Keratinocyte (primary cell): Measurements from ENCODE around the gene PIGO.

Experiments used
- EZH2 ChIP-seq: IDR thresholded peaks from one replicate; pipeline ENCODE4 v1.6.1; 2012; ENCODE audit warnings: inconsistent platforms, mild to moderate bottlenecking, low read length, moderate library complexity
- TF ChIP-seq, protein P1 (sequence below), 3 experiments: IDR thresholded peaks in 1 of 3; conservative IDR thresholded peaks in 1 of 3; optimal IDR thresholded peaks in 1 of 3; 2 replicates in 2 of 3; 3 replicates in 1 of 3; pipeline versions ENCODE3 to v1.5.1; 2011; ENCODE audit warnings: low read length in 3 of 3, mild to moderate bottlenecking in 3 of 3, moderate library complexity in 2 of 3, control low read depth in 1 of 3, inconsistent platforms in 1 of 3; ENCODE audit not compliant: insufficient read depth in 2 of 3; ENCODE audit errors: extremely low read depth in 1 of 3

DNA sequence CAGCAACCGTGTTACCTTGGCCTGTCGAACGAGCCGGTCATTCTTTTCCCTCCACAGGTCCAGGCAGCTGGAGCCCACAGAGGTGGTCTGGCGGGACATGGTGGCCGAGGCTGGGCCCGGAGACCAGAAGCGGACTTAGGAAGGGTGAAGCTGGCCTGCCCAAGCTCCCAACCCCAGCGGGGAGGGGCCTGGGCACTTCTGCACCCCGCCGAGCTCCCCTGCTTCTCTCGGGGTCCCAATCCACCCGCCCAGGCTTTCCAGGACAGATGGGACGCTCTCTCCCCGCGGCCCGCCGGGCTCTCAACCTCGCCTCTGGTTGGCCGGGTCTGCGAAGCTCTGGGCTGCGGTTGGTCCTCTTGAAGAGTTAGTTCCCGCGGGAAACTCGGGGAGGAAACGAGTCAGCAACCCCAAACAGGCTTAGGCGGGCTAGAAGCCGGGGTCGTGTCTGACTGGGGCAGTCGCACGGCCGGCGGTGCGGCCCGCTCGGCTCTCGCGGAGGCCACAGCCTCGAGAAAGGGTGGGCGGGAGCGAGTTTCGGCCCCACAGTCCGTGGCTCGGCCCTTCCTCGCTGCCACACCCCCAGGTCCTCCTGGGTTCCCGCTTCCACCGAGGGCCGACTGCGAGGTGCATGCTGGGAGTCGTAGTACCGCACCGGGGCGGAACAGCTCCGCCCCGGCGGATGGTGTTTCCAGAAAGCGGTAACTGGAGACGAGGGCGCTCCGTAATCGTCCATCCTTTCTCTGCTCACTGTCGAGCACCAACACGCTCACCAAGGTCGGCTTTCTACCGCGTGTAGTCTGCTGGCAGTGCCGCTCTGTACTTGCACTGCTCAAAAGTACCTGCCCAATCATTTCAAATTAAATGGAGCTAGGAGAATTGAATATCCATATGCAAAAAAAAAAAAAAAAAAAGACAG lies 16.7 kb downstream of the PIGO start, which contains the start of gene FANCG:
- TF ChIP-seq, protein P1, sequence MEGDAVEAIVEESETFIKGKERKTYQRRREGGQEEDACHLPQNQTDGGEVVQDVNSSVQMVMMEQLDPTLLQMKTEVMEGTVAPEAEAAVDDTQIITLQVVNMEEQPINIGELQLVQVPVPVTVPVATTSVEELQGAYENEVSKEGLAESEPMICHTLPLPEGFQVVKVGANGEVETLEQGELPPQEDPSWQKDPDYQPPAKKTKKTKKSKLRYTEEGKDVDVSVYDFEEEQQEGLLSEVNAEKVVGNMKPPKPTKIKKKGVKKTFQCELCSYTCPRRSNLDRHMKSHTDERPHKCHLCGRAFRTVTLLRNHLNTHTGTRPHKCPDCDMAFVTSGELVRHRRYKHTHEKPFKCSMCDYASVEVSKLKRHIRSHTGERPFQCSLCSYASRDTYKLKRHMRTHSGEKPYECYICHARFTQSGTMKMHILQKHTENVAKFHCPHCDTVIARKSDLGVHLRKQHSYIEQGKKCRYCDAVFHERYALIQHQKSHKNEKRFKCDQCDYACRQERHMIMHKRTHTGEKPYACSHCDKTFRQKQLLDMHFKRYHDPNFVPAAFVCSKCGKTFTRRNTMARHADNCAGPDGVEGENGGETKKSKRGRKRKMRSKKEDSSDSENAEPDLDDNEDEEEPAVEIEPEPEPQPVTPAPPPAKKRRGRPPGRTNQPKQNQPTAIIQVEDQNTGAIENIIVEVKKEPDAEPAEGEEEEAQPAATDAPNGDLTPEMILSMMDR (optimal IDR thresholded peaks at IDR 0.05 in 1 of 3, IDR thresholded peaks at IDR 0.05 in 1 of 3, conservative IDR thresholded peaks at IDR 0.05 in 1 of 3; ENCODE audit: extremely low read depth in 1 of 3, insufficient read depth in 2 of 3, low read length in 3 of 3): no peak
- no peak for TF ChIP-seq EZH2
